NCI-H2107 treated with DMSO at 0.1 percent for 48 hours (cell line): Measurements from ENCODE around the gene DRD1.
"Not testable (repeated sequence)": the region's sequence is repeated elsewhere in the genome, so short reads cannot be mapped to it uniquely, and the experiment has no call there.

Experiments
- DNase-seq: peaks from one replicate; lab custom pipeline; 2025; ENCODE audit not compliant: unreplicated experiment; lab: John Stamatoyannopoulos, UW

The DRD1 gene

GRCh38 chr5:175434800-175435199, 9.2 kb downstream of the DRD1 start:
- no peak for DNase-seq

GRCh38 chr5:175427762-175428161, 16.2 kb downstream of the DRD1 start:
- DNase-seq = no peak

GRCh38 chr5:175424594-175424993, 19.4 kb downstream of the DRD1 start:
- DNase-seq = not testable (repeated sequence)

GRCh38 chr5:175422058-175422457, 21.9 kb downstream of the DRD1 start:
- DNase-seq = no peak

- no peak for DNase-seq
Measured at GRCh38 chr5:175420383-175420782, 23.6 kb downstream of the DRD1 start.

GRCh38 chr5:175418251-175418650, 25.7 kb downstream of the DRD1 start:
- no peak for DNase-seq

- no peak for DNase-seq
Measured at GRCh38 chr5:175417384-175417783, 26.6 kb downstream of the DRD1 start.

GRCh38 chr5:175415303-175415702, 28.7 kb downstream of the DRD1 start:
- no peak for DNase-seq

- DNase-seq = no peak
Measured at GRCh38 chr5:175410926-175411325, 33.1 kb downstream of the DRD1 start.

GRCh38 chr5:175406300-175406699, 37.7 kb downstream of the DRD1 start:
- no peak for DNase-seq

- not testable (repeated sequence) for DNase-seq
Measured at GRCh38 chr5:175397590-175398297, 46.2 kb downstream of the DRD1 start.

- not testable (repeated sequence) for DNase-seq
Measured at GRCh38 chr5:175395430-175395829, 48.6 kb downstream of the DRD1 start.

GRCh38 chr5:175394601-175395000, 49.4 kb downstream of the DRD1 start:
- DNase-seq = no peak

- no peak for DNase-seq
Measured at GRCh38 chr5:175393897-175394296, 50.1 kb downstream of the DRD1 start.

GRCh38 chr5:175392236-175392635, 51.7 kb downstream of the DRD1 start:
- no peak for DNase-seq

- DNase-seq = no peak
Measured at GRCh38 chr5:175390352-175391083, 53.5 kb downstream of the DRD1 start.
